T-helper 2 cell treated with Interferon-gamma antibody and Interleukin-4, amounts not matched to agents 100 ng/mL and 5 ng/mL, for 36 hours (primary cell): ENCODE data around the gene ERFE. TPM values are rescaled to one million over a fixed set of nuclear protein-coding genes. Genes with fewer than 3 reads are reported as not detected.

Experiments
- intact Hi-C: fragments of 100-400 bp; cut with micrococcal nuclease; formaldehyde crosslinking; loops from one replicate; pipeline ENCODE4 v1.15.1; 2023
- total RNA-seq: library from RNA; stranded (reverse); gene quantifications from 2 replicates; pipeline ENCODE4 v1.2.3, GENCODE V29; 2022

ERFE gene
- total RNA-seq, 1 donor from 2014 or later = 0.11 TPM

- intact Hi-C loops = loop anchor here (1.0 kb wide), 1 partner anchor 280 kb away; no protein-coding TSS in a partner anchor
These were observed 20.2 kb upstream of the ERFE start, which contains the start of gene KLHL30 for GRCh38 chr2:238138331-238139195. TSS of gene KLHL30 (plus strand) at chr2:238138668. CDS start at chr2:238140755, 2,087 bp downstream.

GRCh38 chr2:238139196-238140039 is 19.4 kb upstream of the ERFE start:
- intact Hi-C loops = loop anchor here (1.0 kb wide), 1 partner anchor 281 kb away; no protein-coding TSS in a partner anchor

GRCh38 chr2:238140040-238140439 is 18.7 kb upstream of the ERFE start:
- intact Hi-C loops = no loop called here

- intact Hi-C loops = no loop called here
These were observed 17.8 kb upstream of the ERFE start for GRCh38 chr2:238140721-238141540.

DNA sequence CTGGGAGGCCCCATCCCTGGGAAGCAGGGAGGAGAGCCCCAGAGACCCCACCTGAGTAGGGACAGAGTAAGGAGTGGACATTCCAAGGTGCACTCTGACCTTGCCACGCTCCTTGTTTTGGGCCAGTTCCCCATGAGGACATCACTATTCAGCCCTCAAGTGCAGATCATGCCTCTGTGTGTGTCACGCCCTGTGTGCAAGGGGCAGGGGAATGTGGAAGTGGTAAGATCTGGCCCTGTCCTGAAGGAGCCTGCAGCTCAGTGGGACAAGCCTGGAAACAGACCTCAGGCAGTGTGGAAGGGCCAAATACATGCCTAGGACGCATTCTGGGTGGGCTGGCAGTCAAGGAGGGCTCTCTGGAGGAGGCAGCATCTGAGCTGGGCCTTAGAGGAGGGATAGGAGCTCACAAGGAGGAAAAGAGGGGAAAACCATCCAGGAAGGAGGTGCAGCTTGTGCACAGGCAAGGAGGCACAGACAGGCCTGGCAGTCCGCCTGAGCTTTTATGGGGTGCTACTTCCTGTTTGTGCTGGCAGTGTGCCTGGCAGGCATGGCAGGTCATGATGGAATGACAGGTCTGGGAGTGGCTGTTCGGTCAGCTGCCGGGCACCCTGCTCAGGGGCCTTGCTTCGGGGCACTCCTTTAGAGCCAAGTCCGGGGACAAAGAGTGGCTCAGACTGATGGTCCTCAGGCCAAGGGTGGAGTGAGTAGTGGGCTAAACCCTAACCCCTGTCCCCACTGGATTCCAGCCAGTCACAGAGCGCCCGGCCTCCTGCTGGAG is 17.0 kb upstream of the ERFE start:
- intact Hi-C loops = no loop called here

GRCh38 chr2:238142382-238143205 is 16.2 kb upstream of the ERFE start:
- intact Hi-C loops = no loop called here

DNA sequence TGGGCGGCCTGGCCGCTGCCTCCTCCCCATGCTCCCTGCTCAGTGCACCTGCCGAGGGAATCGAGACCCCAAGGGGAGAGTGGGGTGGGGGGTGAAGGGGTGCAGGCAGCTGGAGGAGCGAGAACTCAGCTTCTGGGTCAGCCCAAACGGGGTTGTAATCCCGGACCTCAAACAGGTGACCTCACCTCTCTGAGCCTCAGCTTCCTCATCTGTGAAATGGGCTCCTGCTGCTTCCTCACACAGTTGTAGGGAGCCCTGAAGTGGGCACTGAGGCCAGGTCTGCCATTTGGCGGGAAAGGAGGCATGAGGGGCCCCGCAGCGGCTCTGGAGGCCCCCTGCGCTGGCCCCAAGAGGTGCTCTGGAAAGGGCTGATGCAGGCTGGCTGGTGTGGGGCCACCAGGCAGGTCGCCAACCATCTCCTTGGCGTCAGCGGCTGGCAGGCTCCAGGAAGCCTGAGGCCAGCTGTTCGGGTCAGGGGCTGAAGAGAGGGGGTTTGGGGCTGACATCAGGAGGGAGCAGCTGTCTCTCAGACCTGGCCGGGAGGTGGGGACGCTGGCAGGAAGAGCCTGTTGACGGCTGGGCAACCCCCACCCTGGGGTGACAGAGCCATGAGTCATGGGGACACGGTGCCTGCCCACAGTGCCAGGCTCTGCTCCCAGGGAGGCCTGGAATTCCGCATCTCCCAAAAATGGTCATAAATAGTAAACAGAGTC is 15.4 kb upstream of the ERFE start:
- intact Hi-C loops = no loop called here

- intact Hi-C loops = no loop called here
These were observed 14.5 kb upstream of the ERFE start for GRCh38 chr2:238144262-238144661.

DNA sequence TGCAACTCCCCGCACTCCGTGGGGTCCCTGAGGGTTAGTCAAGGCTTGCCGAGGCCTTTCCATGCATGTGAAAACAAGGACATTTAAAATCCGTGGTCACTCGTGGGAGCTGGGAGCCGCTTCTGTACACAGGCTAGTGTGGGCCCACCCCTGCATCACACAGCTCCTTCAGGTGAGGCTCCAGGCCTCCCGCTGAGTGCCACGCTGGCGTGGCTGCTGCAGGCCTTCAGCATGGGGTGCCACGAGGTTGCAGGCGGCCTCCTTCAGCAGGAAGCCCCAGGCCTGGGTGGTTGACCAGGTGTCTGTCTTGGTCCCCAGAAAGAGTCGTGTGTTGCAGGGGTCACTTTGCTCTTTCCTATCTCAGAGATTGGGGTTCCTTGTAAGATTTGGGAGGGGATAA is 13.7 kb upstream of the ERFE start:
- intact Hi-C loops = no loop called here

GRCh38 chr2:238145851-238146250 is 12.9 kb upstream of the ERFE start:
- intact Hi-C loops = no loop called here

DNA sequence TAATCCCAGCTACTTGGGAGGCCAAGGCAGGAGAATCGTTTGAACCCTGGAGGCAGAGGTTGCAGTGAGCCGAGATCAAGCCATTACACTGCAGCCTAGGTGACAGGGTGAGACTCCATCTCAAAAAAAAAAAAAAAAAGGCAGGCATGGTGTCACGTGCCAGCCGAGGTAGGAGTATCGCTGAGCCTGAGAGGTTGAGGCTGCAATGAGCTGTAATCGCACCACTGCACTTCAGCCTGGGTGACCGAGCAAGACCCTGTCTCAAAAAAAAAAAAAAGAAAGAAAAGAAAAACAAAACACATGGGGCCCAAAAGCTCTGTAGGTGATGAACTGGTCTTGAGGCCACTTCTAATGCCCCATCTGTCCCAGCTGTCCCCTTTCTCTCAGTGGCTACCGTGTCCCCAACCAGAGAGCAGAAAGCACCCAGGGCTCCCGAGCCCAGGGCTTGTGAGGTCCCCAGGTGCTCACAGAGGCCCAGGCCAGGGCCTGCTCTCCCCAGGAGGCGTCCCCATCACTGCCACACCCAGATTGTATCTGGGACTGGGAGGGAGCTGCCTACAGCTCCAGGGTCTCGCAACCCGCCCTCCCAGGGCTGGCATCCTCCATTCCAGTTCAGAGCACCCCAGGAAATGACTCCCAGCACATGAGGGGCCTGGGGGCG is 11.8 kb upstream of the ERFE start:
- intact Hi-C loops = no loop called here

DNA sequence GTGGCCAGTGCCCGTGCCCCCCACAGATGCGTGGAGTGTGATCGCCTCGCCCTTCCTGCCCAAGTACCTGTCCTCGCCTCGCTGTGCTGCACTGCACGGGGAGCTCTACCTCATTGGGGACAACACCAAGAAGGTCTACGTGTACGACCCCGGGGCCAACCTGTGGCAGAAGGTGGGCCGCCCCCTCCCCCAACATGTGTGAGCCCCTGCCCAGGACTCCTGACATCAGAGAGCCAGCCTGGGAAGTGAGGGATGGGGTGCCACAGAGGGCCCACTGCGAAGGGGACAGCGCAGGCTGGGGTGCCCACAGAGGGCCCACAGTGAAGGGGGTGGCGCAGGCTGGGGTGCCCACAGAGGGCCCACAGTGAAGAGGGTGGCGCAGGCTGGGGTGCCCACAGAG is 9.8 kb upstream of the ERFE start:
- intact Hi-C loops = no loop called here

DNA sequence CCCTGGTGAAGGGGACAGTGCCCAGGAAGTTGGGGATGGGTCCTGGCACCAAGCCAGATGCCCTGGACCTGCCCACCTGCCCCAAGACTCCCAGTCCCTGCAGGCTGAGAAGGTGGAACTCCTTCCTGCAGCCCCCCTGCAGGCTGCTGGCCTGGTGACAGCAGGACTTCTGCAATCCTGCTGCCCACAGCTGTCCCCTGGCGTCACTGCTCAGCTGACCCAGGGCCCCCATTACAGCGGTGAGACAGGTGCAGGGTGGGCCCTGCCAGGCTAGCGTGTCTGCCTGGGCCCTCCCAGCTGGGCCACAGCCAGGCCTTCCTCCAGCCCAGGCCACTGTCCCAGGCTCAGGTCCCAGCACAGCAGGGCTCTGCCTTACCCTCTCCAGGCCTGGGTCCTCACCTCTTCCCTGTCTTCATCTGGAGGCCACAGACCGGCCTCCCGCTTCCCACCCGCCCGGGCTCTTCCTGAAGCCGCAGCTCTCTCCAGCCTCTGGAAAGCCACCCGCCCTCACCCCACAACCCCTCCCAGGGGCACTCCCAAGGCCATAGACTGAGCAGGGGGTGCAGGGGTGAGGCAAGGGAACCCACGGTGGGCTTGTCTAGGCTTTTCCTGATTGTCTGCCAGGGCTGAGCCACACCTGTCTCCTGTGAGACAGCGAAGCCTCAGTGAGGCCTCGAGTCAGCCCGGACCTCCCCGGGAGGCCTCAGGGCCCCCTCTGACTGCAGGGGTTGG is 8.8 kb upstream of the ERFE start:
- intact Hi-C loops = no loop called here

GRCh38 chr2:238150686-238151085 is 8.1 kb upstream of the ERFE start:
- intact Hi-C loops = no loop called here

GRCh38 chr2:238151205-238151604 is 7.6 kb upstream of the ERFE start:
- intact Hi-C loops = no loop called here

DNA sequence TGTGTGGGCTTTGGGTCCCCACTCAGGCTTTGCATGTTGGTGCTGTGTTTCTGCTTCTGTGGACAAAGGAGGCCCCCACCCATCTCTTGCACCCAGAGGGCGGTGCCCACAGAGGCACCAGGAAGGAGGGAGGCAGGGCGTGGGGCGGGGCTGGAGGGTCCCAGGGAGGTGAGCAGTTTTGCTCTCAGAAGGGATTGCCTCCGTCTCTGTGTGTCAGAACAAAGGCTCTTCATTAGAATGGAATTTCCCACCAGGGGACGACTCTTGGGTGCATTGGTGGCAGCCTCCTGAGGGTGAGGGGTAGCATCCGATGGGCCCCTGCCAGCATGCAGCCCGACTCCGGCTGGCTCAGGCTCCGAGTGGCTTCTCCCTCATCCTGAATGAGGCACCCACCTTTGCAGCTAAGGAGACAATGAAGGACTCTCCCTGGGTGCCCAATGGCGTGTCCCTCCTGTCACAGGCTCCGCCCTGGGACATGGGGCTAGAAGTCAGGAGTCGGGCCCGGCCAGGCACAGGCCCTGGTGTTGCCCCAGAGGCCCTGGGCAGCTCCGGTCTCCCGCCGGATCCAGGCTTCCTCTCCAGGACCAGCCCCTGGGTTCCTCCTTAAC is 7.0 kb upstream of the ERFE start:
- intact Hi-C loops = no loop called here
